HepG2 (cell line): Measurements from ENCODE around the gene TNNI2. TPM values are rescaled to one million over a fixed set of nuclear protein-coding genes. Genes with fewer than 3 reads are reported as not detected.

Experiments
- ATAC-seq: fragments of 200-7000 bp; cut with Tn5 transposase; 3 replicates; pipeline ENCODE4 v1.9.1; 2020; ENCODE audit warnings: mild to moderate bottlenecking, moderate library complexity
- BruUV-seq: library from RNA; stranded (reverse); fragments of 400-500 nt; replicated peaks from 2 replicates; lab custom pipeline; 2021; lab: Mats Ljungman, UMichigan
- CTCF ChIA-PET: fragments of 300-600 bp; formaldehyde crosslinking; extraction: SDS; loops from one replicate; lab custom pipeline; 2021; ENCODE audit warnings: low total read pairs, inconsistent platforms, low intra/inter-chr PET ratio; lab: Yijun Ruan, JAX
- POLR2A ChIA-PET: fragments of 350-600 bp; sonication (Branson Sonifier 250); formaldehyde crosslinking; loops from one replicate; lab custom pipeline; 2020; ENCODE audit warnings: antibody characterized with exemption, inconsistent platforms; lab: Yijun Ruan, JAX
- DNase-seq: peaks from one replicate; pipeline ENCODE4 v3.0.0-alpha.2; 2015; ENCODE audit warnings: low spot score
- FAIRE-seq: peaks from 3 replicates; lab custom pipeline; 2011; peaks lifted over from hg19 to GRCh38; lab: Jason Lieb, UNC
- H2AFZ ChIP-seq: one replicate; pipeline ENCODE4 v1.6.1; 2011; ENCODE audit warnings: low read length, inconsistent platforms
- H3K27ac ChIP-seq: fragments of 300-600 bp; 3 replicates; pipeline ENCODE4 v1.8.0; 2011; ENCODE audit warnings: mixed run types, mild to moderate bottlenecking, mixed read lengths, low read length, inconsistent platforms; ENCODE audit not compliant: insufficient read depth; ENCODE audit errors: extremely low read length
- H3K27me3 ChIP-seq, 2 experiments: fragments of 200-600 bp in 1 of 2; 2 replicates in 1 of 2; 3 replicates in 1 of 2; pipeline versions ENCODE4 v1.6.0 to v1.8.0; 2011; ENCODE audit warnings: low read length in 2 of 2, mild to moderate bottlenecking in 2 of 2, moderate library complexity in 2 of 2, inconsistent platforms in 1 of 2; ENCODE audit not compliant: insufficient read depth in 2 of 2, control insufficient read depth in 1 of 2
- H3K36me3 ChIP-seq, 2 experiments: fragments of 200-600 bp in 1 of 2; replicated peaks in 1 of 2; 2 replicates in 1 of 2; 3 replicates in 1 of 2; pipeline versions ENCODE4 v1.5.1 to v1.8.0; 2011; ENCODE audit warnings: low read length in 2 of 2, inconsistent platforms in 1 of 2; ENCODE audit not compliant: insufficient read depth in 2 of 2, control insufficient read depth in 1 of 2
- H3K4me1 ChIP-seq: 2 replicates; pipeline ENCODE4 v1.5.1; 2012; ENCODE audit warnings: low read length, inconsistent platforms; ENCODE audit not compliant: insufficient read depth
- H3K4me2 ChIP-seq: 2 replicates; pipeline ENCODE4 v1.6.0; 2011; ENCODE audit warnings: low read depth, low read length, inconsistent platforms
- H3K4me3 ChIP-seq, 3 experiments: fragments of 200-600 bp in 1 of 3; sonication (generic), shearing (Covaris generic) in 1 of 3; replicated peaks in 1 of 3; 2 replicates each; pipeline ENCODE4 v1.5.1; 2011 to 2016; ENCODE audit warnings: low read length in 3 of 3, inconsistent platforms in 2 of 3, low read depth in 2 of 3, mild to moderate bottlenecking in 2 of 3, control low read depth in 1 of 3, mixed read lengths in 1 of 3; ENCODE audit not compliant: insufficient read depth in 1 of 3
- H3K79me2 ChIP-seq: one replicate; pipeline ENCODE4 v1.6.1; 2011; ENCODE audit warnings: low read length, inconsistent platforms; ENCODE audit not compliant: insufficient read depth
- H3K9ac ChIP-seq: 2 replicates; pipeline ENCODE4 v1.6.0; 2011; ENCODE audit warnings: mild to moderate bottlenecking, low read depth, low read length, inconsistent platforms; ENCODE audit not compliant: insufficient read depth
- H3K9me3 ChIP-seq: 2 replicates; pipeline ENCODE4 v1.5.1; 2012; ENCODE audit warnings: mild to moderate bottlenecking, low read length
- H4K20me1 ChIP-seq: 2 replicates; pipeline ENCODE4 v1.6.0; 2011; ENCODE audit warnings: inconsistent platforms, mild to moderate bottlenecking, low read length, moderate library complexity; ENCODE audit not compliant: insufficient read depth
- FOSL1 ChIP-seq: sonication (generic); formaldehyde crosslinking; IDR thresholded peaks from 2 replicates; pipeline ENCODE4 v1.9.0; 2021; ENCODE audit warnings: missing genetic modification reagents, borderline replicate concordance
- RFXAP ChIP-seq: sonication (generic); formaldehyde crosslinking; IDR thresholded peaks from 2 replicates; pipeline ENCODE4 v1.4.0; 2020; ENCODE audit warnings: missing genetic modification reagents, borderline replicate concordance
- SIN3B ChIP-seq: fragments of 150-350 bp; IDR thresholded peaks from 2 replicates; pipeline ENCODE4 v1.6.1; 2014; ENCODE audit warnings: low read length
- TEAD3 ChIP-seq: optimal IDR thresholded peaks from 2 replicates; pipeline ENCODE3; 2016; ENCODE audit warnings: borderline replicate concordance
- ZBTB38 ChIP-seq: sonication (generic); formaldehyde crosslinking; IDR thresholded peaks from 2 replicates; pipeline ENCODE4 v1.5.1; 2020; ENCODE audit warnings: mild to moderate bottlenecking, missing genetic modification reagents
- ZEB1 ChIP-seq: IDR thresholded peaks from 2 replicates; pipeline ENCODE4 v1.6.1; 2012; ENCODE audit warnings: mild to moderate bottlenecking, low read depth, inconsistent platforms; ENCODE audit not compliant: insufficient replicate concordance
- ZFX ChIP-seq: sonication (generic); formaldehyde crosslinking; IDR thresholded peaks from 2 replicates; pipeline ENCODE4 v1.4.0; 2020; ENCODE audit warnings: mild to moderate bottlenecking, low read depth, missing genetic modification reagents, moderate library complexity
- ZNF652 ChIP-seq: IDR thresholded peaks from 2 replicates; pipeline ENCODE4 v1.6.1; 2016; ENCODE audit warnings: low read depth, borderline replicate concordance
- WGBS: methylation state at CpG from one replicate; pipeline ENCODE4 v1.1.6; 2017; ENCODE audit warnings: low lambda C conversion rate; 5-methylcytosine and 5-hydroxymethylcytosine counted together
- in situ Hi-C: cut with HindIII; loops from 2 replicates; pipeline ENCODE4 v1.10.0; 2017; ENCODE audit warnings: low pct_unique_long_range_greater_than_20kb; ENCODE audit not compliant: extremely low pct_ligation_motif_present
- intact Hi-C: fragments of 100-400 bp; cut with micrococcal nuclease; formaldehyde crosslinking; loops from one replicate; pipeline ENCODE4 v1.10.0; 2022; ENCODE audit not compliant: unreplicated experiment
- polyA plus RNA-seq, 8 experiments: library from polyadenylated mRNA; depleted of rRNA in 3 of 8; stranded (reverse) in 7 of 8; unstranded in 1 of 8; fragments of >200 nt; fragmentation: Illumina TruSeq in 4 of 8; extraction: Trizol in 4 of 8; gene quantifications; 2 replicates each; pipeline versions ENCODE4 v1.2.1 to v1.2.3, GENCODE V29; 2011 to 2016; ENCODE audit warnings: low read depth in 4 of 8, missing spikeins in 1 of 8, mixed read lengths in 1 of 8; ENCODE audit not compliant: insufficient read depth in 1 of 8
- total RNA-seq, 5 experiments: library from RNA; depleted of rRNA; stranded (reverse); fragments of >200 nt; fragmentation: Illumina TruSeq; extraction: Trizol; gene quantifications; 2 replicates each; pipeline ENCODE4 v1.2.3, GENCODE V29; 2016; ENCODE audit warnings: low read depth in 1 of 5
- TF ChIP-seq, protein P1 (sequence below): sonication (generic); formaldehyde crosslinking; IDR thresholded peaks from 2 replicates; pipeline ENCODE4 v1.4.0; 2020; ENCODE audit warnings: low read depth, missing genetic modification reagents

Gene TNNI2
- total and polyA plus RNA-seq, 2 of the 13 experiments (the other 11 are each of a cell fraction or from before 2014, with no cell fraction given): 7.2 to 12.0 TPM

DNA sequence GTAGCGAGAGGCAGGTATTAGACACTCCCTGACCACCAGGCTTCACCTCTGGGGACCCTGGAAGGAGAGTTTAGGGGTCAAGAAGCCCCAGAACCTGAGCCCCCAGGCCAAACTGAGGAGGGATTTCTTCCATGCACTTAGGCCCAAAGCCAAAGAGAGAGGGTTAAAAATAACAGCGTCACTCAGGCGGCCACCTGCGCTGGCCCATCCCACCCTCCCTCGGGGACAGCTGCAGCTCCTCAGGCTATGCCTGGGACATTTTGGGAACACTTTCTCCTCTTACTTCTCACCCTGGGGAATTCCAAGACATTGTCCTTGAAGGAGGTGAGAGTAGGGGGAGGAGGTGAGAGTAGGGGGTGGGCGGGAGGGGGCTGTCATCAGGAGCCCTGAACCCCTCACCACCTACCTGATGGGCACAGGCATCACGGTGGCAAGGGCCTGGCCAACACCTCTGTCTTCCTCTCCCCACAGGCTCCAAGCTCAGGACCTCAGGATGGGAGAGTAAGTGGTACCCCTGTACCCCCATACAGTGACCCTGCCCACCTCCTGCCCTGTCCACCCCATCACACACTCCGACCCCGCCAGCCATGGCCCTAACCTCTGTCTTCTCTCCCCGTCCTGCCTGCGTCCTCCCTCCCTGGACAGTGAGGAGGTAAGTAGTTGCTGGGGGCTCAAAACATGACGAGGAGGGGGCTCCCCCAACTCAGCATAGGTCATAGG lies 583 bp downstream of the TNNI2 start:
- Histone ChIP-seq H3K9ac (no peak overlapping the region), H3K27ac (no peak overlapping the region), H3K4me1 (peaks cover 60% of the 10 kb centered on the region), H3K4me3 (no peak overlapping the region), H2AFZ (no peak overlapping the region), H3K4me2 (no peak overlapping the region), H3K27me3 (peaks cover 4 to 29% of the 10 kb centered on the region in 2 experiments; a peak in 4 of 5 replicates), H3K36me3 (no peaks in the 10 kb centered on the region), H3K9me3 (no peaks in the 10 kb centered on the region), H4K20me1 (no peaks in the 10 kb centered on the region), H3K79me2 (no peaks in the 10 kb centered on the region)
- DNase-seq (no peak), ATAC-seq (no peak), FAIRE-seq (no peak)
- intact Hi-C loops (no loop called here), in situ Hi-C loops (no loop called here)
- POLR2A ChIA-PET: no interaction called here
- no TSS peak for BruUV-seq
- 49% methylated on average over 8 of the region's 12 CpGs for WGBS
- CTCF ChIA-PET: interaction anchor here (3.8 kb wide), 1 partner anchor 312 kb away, joined by 60 read pairs; no protein-coding TSS in a partner anchor
- TF ChIP-seq ZFX (CRISPR knock-in tag) (0 out of 2 replicates have a peak, but pooled peaks have one; percentile 8), TEAD3 (CRISPR knock-in tag) (no peak)

DNA sequence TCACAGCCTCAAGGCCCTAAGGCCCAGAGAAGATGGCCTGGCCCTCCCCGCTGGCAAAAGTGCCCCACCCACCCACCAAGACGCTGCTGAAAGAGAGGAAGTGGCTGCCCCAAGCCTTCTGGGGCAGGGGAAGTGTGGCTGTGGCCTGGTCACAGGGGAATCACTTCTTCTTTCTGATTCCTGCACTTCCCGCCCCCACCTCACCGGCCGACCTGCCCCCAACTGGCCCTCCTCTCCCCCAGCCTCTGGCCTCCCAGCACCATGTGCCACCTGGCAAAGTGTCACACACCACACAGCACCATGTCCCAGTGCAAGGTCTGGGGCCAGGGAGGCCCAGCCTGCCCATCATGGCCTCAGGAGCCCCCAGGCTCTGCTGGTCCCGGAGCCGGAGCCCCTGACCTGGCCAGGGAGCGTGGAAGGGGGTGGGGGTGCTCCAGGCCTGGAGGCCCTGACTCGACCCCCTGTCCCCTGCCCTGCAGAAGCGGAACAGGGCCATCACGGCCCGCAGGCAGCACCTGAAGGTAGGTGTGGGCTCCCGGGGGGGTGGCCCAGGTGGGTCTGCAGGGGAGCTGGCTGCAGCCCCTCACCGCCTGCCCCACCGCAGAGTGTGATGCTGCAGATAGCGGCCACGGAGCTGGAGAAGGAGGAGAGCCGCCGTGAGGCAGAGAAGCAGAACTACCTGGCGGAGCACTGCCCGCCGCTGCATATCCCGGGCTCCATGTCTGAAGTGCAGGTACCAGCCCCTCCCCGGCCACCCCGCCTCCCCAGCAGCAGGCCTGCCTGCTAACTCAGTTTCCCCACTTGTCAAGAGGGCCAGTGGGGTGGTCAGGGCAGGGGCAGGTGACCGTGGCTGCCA lies 1.4 kb downstream of the TNNI2 start:
- POLR2A ChIA-PET: no interaction called here
- H3K79me2 ChIP-seq: no peaks in the 10 kb centered on the region
- TF ChIP-seq SIN3B (no peak), ZNF652 (CRISPR knock-in tag) (no peak), FOSL1 (CRISPR knock-in tag) (no peak), ZBTB38 (CRISPR knock-in tag) (peak; percentile 33; the same call in 1 of the 2 replicates), RFXAP (CRISPR knock-in tag) (no peak), ZEB1 (no peak)
- TF ChIP-seq, protein P1, sequence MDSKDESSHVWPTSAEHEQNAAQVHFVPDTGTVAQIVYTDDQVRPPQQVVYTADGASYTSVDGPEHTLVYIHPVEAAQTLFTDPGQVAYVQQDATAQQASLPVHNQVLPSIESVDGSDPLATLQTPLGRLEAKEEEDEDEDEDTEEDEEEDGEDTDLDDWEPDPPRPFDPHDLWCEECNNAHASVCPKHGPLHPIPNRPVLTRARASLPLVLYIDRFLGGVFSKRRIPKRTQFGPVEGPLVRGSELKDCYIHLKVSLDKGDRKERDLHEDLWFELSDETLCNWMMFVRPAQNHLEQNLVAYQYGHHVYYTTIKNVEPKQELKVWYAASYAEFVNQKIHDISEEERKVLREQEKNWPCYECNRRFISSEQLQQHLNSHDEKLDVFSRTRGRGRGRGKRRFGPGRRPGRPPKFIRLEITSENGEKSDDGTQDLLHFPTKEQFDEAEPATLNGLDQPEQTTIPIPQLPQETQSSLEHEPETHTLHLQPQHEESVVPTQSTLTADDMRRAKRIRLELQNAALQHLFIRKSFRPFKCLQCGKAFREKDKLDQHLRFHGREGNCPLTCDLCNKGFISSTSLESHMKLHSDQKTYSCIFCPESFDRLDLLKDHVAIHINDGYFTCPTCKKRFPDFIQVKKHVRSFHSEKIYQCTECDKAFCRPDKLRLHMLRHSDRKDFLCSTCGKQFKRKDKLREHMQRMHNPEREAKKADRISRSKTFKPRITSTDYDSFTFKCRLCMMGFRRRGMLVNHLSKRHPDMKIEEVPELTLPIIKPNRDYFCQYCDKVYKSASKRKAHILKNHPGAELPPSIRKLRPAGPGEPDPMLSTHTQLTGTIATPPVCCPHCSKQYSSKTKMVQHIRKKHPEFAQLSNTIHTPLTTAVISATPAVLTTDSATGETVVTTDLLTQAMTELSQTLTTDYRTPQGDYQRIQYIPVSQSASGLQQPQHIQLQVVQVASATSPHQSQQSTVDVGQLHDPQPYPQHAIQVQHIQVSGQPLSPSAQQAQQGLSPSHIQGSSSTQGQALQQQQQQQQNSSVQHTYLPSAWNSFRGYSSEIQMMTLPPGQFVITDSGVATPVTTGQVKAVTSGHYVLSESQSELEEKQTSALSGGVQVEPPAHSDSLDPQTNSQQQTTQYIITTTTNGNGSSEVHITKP: no peak

More for the DNA sequence above, 1.4 kb downstream of the TNNI2 start:
- Histone ChIP-seq H3K27me3 (peaks cover 5 to 36% of the 10 kb centered on the region in 2 experiments; a peak in 4 of 5 replicates), H3K36me3 (no peaks in the 10 kb centered on the region), H3K4me1 (peaks cover 63% of the 10 kb centered on the region), H3K4me2 (no peak overlapping the region), H3K4me3 (no peak overlapping the region), H3K27ac (no peak overlapping the region), H3K9me3 (no peaks in the 10 kb centered on the region), H2AFZ (no peak overlapping the region), H4K20me1 (no peaks in the 10 kb centered on the region), H3K9ac (no peak overlapping the region)
- 58% methylated on average over 12 of the region's 26 CpGs for WGBS
- no peak for ATAC-seq
- no peak for FAIRE-seq
- CTCF ChIA-PET: no interaction called here
- in situ Hi-C loops (loop anchor here (5.0 kb wide), 1 partner anchor 312 kb away; no protein-coding TSS in a partner anchor), intact Hi-C loops (no loop called here)
- no peak for DNase-seq
- BruUV-seq: no TSS peak
